GM23248 (cell line): ENCODE data around the gene DSC3. TPM values are rescaled to one million over a fixed set of nuclear protein-coding genes. Genes with fewer than 3 reads are reported as not detected.

Source experiments
- DNase-seq: peaks from one replicate; pipeline ENCODE4 v3.0.0-alpha.2; 2015
- H2AFZ ChIP-seq: fragments of 200-600 bp; sonication (generic); 2 replicates; pipeline ENCODE4 v1.6.1; 2016; ENCODE audit warnings: antibody characterized with exemption
- H3F3A ChIP-seq: fragments of 200-600 bp; sonication (generic); 2 replicates; pipeline ENCODE4 v1.6.1; 2016; ENCODE audit warnings: mild to moderate bottlenecking, antibody characterized with exemption, mixed run types; ENCODE audit not compliant: insufficient read depth
- H3K27ac ChIP-seq: fragments of 200-600 bp; sonication (generic); 2 replicates; pipeline ENCODE4 v1.5.1; 2016; ENCODE audit warnings: mild to moderate bottlenecking
- H3K27me3 ChIP-seq: fragments of 200-600 bp; sonication (generic); replicated peaks from 2 replicates; pipeline ENCODE4 v1.6.1; 2016; ENCODE audit warnings: mild to moderate bottlenecking; ENCODE audit not compliant: insufficient read depth
- H3K36me3 ChIP-seq: fragments of 200-600 bp; sonication (generic); 2 replicates; pipeline ENCODE4 v1.6.1; 2016; ENCODE audit warnings: low read depth, mild to moderate bottlenecking
- H3K4me1 ChIP-seq: fragments of 200-600 bp; sonication (generic); 2 replicates; pipeline ENCODE4 v1.6.1; 2016; ENCODE audit warnings: mild to moderate bottlenecking; ENCODE audit not compliant: insufficient read depth
- H3K4me2 ChIP-seq: fragments of 200-600 bp; sonication (generic); one replicate; pipeline ENCODE4 v1.6.1; 2016; ENCODE audit warnings: mild to moderate bottlenecking; ENCODE audit not compliant: unreplicated experiment
- H3K4me3 ChIP-seq: fragments of 200-600 bp; sonication (generic); 2 replicates; pipeline ENCODE4 v1.5.1; 2016; ENCODE audit warnings: mild to moderate bottlenecking
- H3K79me2 ChIP-seq: fragments of 200-600 bp; sonication (generic); 2 replicates; pipeline ENCODE4 v1.6.1; 2016; ENCODE audit warnings: mild to moderate bottlenecking; ENCODE audit not compliant: insufficient read depth
- H3K9ac ChIP-seq: fragments of 200-600 bp; sonication (generic); 2 replicates; pipeline ENCODE4 v1.6.1; 2016; ENCODE audit warnings: mild to moderate bottlenecking
- H3K9me2 ChIP-seq: fragments of 200-600 bp; sonication (generic); 2 replicates; pipeline ENCODE4 v1.6.1; 2016; ENCODE audit warnings: mixed run types, mild to moderate bottlenecking, moderate library complexity; ENCODE audit not compliant: insufficient read depth
- H3K9me3 ChIP-seq: fragments of 200-600 bp; sonication (generic); one replicate; pipeline ENCODE4 v1.6.1; 2017; ENCODE audit warnings: low read depth
- H4K20me1 ChIP-seq: fragments of 200-600 bp; sonication (generic); 2 replicates; pipeline ENCODE4 v1.6.0; 2016; ENCODE audit not compliant: insufficient read depth
- EZH2 ChIP-seq: fragments of 200-600 bp; sonication (generic); IDR thresholded peaks from 2 replicates; pipeline ENCODE4 v1.6.1; 2018; ENCODE audit warnings: antibody characterized with exemption, mild to moderate bottlenecking; ENCODE audit not compliant: insufficient read depth, poor library complexity, severe bottlenecking
- EZH2phosphoT487 ChIP-seq: fragments of 200-600 bp; sonication (generic); IDR thresholded peaks from 2 replicates; pipeline ENCODE4 v1.6.1; 2018; ENCODE audit warnings: antibody characterized with exemption, moderate library complexity, mild to moderate bottlenecking, low read depth; ENCODE audit not compliant: insufficient read depth
- WGBS, 2 experiments: methylation state at CpG; one replicate each; pipeline ENCODE4 v1.1.6; 2015 to 2017; ENCODE audit warnings: low lambda C conversion rate in 2 of 2, low coverage in 1 of 2; ENCODE audit errors: missing lambda C conversion rate in 2 of 2; 5-methylcytosine and 5-hydroxymethylcytosine counted together
- in situ Hi-C: fragments of 300-500 bp; cut with MboI; formaldehyde crosslinking; loops from 2 replicates; pipeline ENCODE4 v1.15.0; 2020
- polyA plus RNA-seq: library from polyadenylated mRNA; unstranded; fragments of >200 nt; fragmentation: Nextera tagmentation; extraction: Ambion mirVana; gene quantifications from 2 replicates; pipeline ENCODE4 v1.2.1, GENCODE V29; 2016
- total RNA-seq: library from RNA; depleted of rRNA; stranded (reverse); fragments of >200 nt; shearing (Covaris generic); gene quantifications from 2 replicates; pipeline ENCODE4 v1.2.3, GENCODE V29; 2014; rRNA removed

The DSC3 gene
- total RNA-seq (not detected in 2 replicates), polyA plus RNA-seq (not detected in 2 replicates)

GRCh38 chr18:31042406-31043181 is at the start of gene DSC3:
DSC3 (minus strand) TSS chr18:31042742; CDS start chr18:31042660, 82 bp downstream.
- Histone ChIP-seq H3F3A (no peaks in the 10 kb centered on the region), H2AFZ (no peak within 1 kb of the TSS; the same call in 1 of the 2 replicates), H3K9me2 (no peaks in the 10 kb centered on the region), H3K79me2 (no peaks in the 10 kb centered on the region), H3K9ac (no peak within 1 kb of the TSS), H3K27ac (no peak within 1 kb of the TSS), H3K9me3 (no peaks in the 10 kb centered on the region), H3K36me3 (no peaks in the 10 kb centered on the region), H3K27me3 (peaks cover 36% of the 10 kb centered on the region), H4K20me1 (no peaks in the 10 kb centered on the region), H3K4me1 (no peaks in the 10 kb centered on the region), H3K4me3 (no peak within 1 kb of the TSS), H3K4me2 (no peak within 1 kb of the TSS)
- TF ChIP-seq EZH2, result no peak
- no peak for TF ChIP-seq EZH2phosphoT487
- DNase-seq, result no peak
- in situ Hi-C loops, result no loop called here
- 7 to 8% methylated on average over 50 to 71 of the region's 73 CpGs for WGBS, 2 experiments

- in situ Hi-C loops, result no loop called here
- Histone ChIP-seq H3K4me1 (no peaks in the 10 kb centered on the region), H3K4me3 (no peak overlapping the region), H3K27me3 (no peaks in the 10 kb centered on the region), H3K27ac (no peak overlapping the region), H3F3A (no peaks in the 10 kb centered on the region), H2AFZ (no peak overlapping the region), H3K4me2 (no peak overlapping the region), H3K9ac (no peak overlapping the region), H3K9me2 (no peaks in the 10 kb centered on the region), H4K20me1 (no peaks in the 10 kb centered on the region), H3K79me2 (no peaks in the 10 kb centered on the region), H3K36me3 (no peaks in the 10 kb centered on the region), H3K9me3 (no peaks in the 10 kb centered on the region)
- TF ChIP-seq EZH2phosphoT487 (no peak), EZH2 (no peak)
- 9 to 21% methylated on average over 1 of the region's 1 CpG for WGBS, 2 experiments
- DNase-seq, result no peak
These were observed 48.8 kb upstream of the DSC3 start for GRCh38 chr18:31091350-31091749.

- TF ChIP-seq EZH2 (no peak), EZH2phosphoT487 (no peak)
- Histone ChIP-seq H3K4me3 (no peak overlapping the region), H3K79me2 (no peaks in the 10 kb centered on the region), H3K4me1 (no peaks in the 10 kb centered on the region), H2AFZ (no peak overlapping the region), H3K9me2 (no peaks in the 10 kb centered on the region; the same call in 1 of the 2 replicates), H3F3A (no peaks in the 10 kb centered on the region), H3K27me3 (no peaks in the 10 kb centered on the region), H4K20me1 (no peaks in the 10 kb centered on the region), H3K9me3 (no peaks in the 10 kb centered on the region), H3K4me2 (no peak overlapping the region), H3K36me3 (no peaks in the 10 kb centered on the region), H3K27ac (no peak overlapping the region), H3K9ac (no peak overlapping the region)
- WGBS, 2 experiments, result 48 to 50% methylated on average over 3 of the region's 3 CpGs
- DNase-seq, result no peak
- in situ Hi-C loops, result no loop called here
These were observed 46.0 kb upstream of the DSC3 start for GRCh38 chr18:31088532-31088931.

- H3K9me3 ChIP-seq, result no peaks in the 10 kb centered on the region
- no peaks in the 10 kb centered on the region for H3K79me2 ChIP-seq
- H3K27ac ChIP-seq, result no peak overlapping the region
- H3F3A ChIP-seq, result no peaks in the 10 kb centered on the region
- no peak for DNase-seq
- no peaks in the 10 kb centered on the region for H3K36me3 ChIP-seq
- no peak overlapping the region for H3K9ac ChIP-seq
- H3K27me3 ChIP-seq, result no peaks in the 10 kb centered on the region
- in situ Hi-C loops, result no loop called here
- H3K9me2 ChIP-seq, result no peaks in the 10 kb centered on the region
- WGBS, 2 experiments, result 43 to 46% methylated on average over 3 of the region's 3 CpGs
- TF ChIP-seq EZH2, result no peak
- no peak for TF ChIP-seq EZH2phosphoT487
- no peak overlapping the region for H3K4me2 ChIP-seq
- H4K20me1 ChIP-seq, result no peaks in the 10 kb centered on the region
- no peak overlapping the region for H3K4me3 ChIP-seq
- no peaks in the 10 kb centered on the region for H3K4me1 ChIP-seq
- H2AFZ ChIP-seq, result no peak overlapping the region
These were observed 37.4 kb upstream of the DSC3 start for GRCh38 chr18:31079973-31080372.
